Endothelial cell of umbilical vein (primary cell): ENCODE data around the gene CTNND1. TPM values are rescaled to one million over a fixed set of nuclear protein-coding genes. Genes with fewer than 3 reads are reported as not detected.
A peak's percentile ranks its signal among the peaks of the same experiment; 100 is the strongest.
"Not testable (repeated sequence)": the region's sequence is repeated elsewhere in the genome, so short reads cannot be mapped to it uniquely, and the experiment has no call there.

ENCODE experiments used
- BruUV-seq: library from RNA; stranded (reverse); fragments of 400-500 nt; replicated peaks from 2 replicates; lab custom pipeline; 2021; lab: Mats Ljungman, UMichigan
- CTCF ChIA-PET: fragments of 300-600, 350-600 bp; sonication (Branson Sonifier 250); formaldehyde crosslinking; loops from one replicate; lab custom pipeline; 2021; ENCODE audit warnings: antibody characterized with exemption, inconsistent platforms; lab: Charles Lee
- POLR2A ChIA-PET: fragments of 300-600, 350-600 bp; sonication (Branson Sonifier 250); formaldehyde crosslinking; loops from one replicate; lab custom pipeline; 2021; ENCODE audit warnings: antibody characterized with exemption, inconsistent platforms; lab: Charles Lee
- DNase-seq: peaks from one replicate; pipeline ENCODE4 v3.0.0-alpha.2; 2011; ENCODE audit warnings: low read depth, low spot score
- FAIRE-seq: peaks from 2 replicates; lab custom pipeline; 2011; peaks lifted over from hg19 to GRCh38; lab: Jason Lieb, UNC
- H2AFZ ChIP-seq: 2 replicates; pipeline ENCODE4 v1.6.0; 2012; ENCODE audit warnings: low read depth, low read length, control low read depth, inconsistent platforms
- H3K27ac ChIP-seq: 2 replicates; pipeline ENCODE4 v1.5.1; 2011; ENCODE audit warnings: low read depth, mild to moderate bottlenecking, control low read depth, low read length, moderate library complexity; ENCODE audit not compliant: insufficient read depth
- H3K27me3 ChIP-seq, 2 experiments: 2 replicates each; pipeline versions ENCODE4 v1.6.0 to v1.6.1; 2011; ENCODE audit warnings: low read length in 2 of 2, mixed read lengths in 1 of 2; ENCODE audit not compliant: control insufficient read depth in 2 of 2, insufficient read depth in 2 of 2
- H3K36me3 ChIP-seq, 2 experiments: 2 replicates in 1 of 2; 3 replicates in 1 of 2; pipeline ENCODE4 v1.5.1; 2011; ENCODE audit warnings: low read length in 2 of 2, mild to moderate bottlenecking in 1 of 2, moderate library complexity in 1 of 2; ENCODE audit not compliant: control insufficient read depth in 2 of 2, insufficient read depth in 2 of 2; ENCODE audit errors: extremely low read depth in 1 of 2
- H3K4me1 ChIP-seq: 3 replicates; pipeline ENCODE4 v1.5.1; 2011; ENCODE audit warnings: mild to moderate bottlenecking, low read length; ENCODE audit not compliant: control insufficient read depth, insufficient read depth; ENCODE audit errors: extremely low read depth
- H3K4me2 ChIP-seq: 2 replicates; pipeline ENCODE4 v1.6.1; 2011; ENCODE audit warnings: low read length, control low read depth, mixed read lengths; ENCODE audit not compliant: insufficient read depth
- H3K4me3 ChIP-seq, 3 experiments: fragments of 200-600 bp in 1 of 3; sonication (generic), shearing (Covaris generic) in 1 of 3; replicated peaks in 1 of 3; 2 replicates each; pipeline ENCODE4 v1.5.1; 2011 to 2016; ENCODE audit warnings: control low read depth in 3 of 3, low read length in 3 of 3, mild to moderate bottlenecking in 2 of 3, inconsistent platforms in 1 of 3, low read depth in 1 of 3, moderate library complexity in 1 of 3; ENCODE audit not compliant: insufficient read depth in 1 of 3
- H3K79me2 ChIP-seq: 2 replicates; pipeline ENCODE4 v1.6.0; 2012; ENCODE audit warnings: low read length, inconsistent platforms; ENCODE audit not compliant: control insufficient read depth, insufficient read depth
- H3K9ac ChIP-seq: replicated peaks from 2 replicates; pipeline ENCODE3; 2011; ENCODE audit warnings: low read length, control low read depth; ENCODE audit not compliant: insufficient read depth; ENCODE audit errors: extremely low read depth
- H3K9me1 ChIP-seq: replicated peaks from 3 replicates; pipeline ENCODE4 v1.6.0; 2011; ENCODE audit warnings: mild to moderate bottlenecking, low read length; ENCODE audit not compliant: control insufficient read depth, insufficient read depth; ENCODE audit errors: extremely low read depth
- H3K9me3 ChIP-seq: replicated peaks from 2 replicates; pipeline ENCODE4 v1.5.1; 2012; ENCODE audit warnings: low read length, inconsistent platforms; ENCODE audit not compliant: control insufficient read depth, insufficient read depth
- H4K20me1 ChIP-seq: replicated peaks from 2 replicates; pipeline ENCODE3; 2011; ENCODE audit warnings: mild to moderate bottlenecking, low read length; ENCODE audit not compliant: control insufficient read depth, insufficient read depth; ENCODE audit errors: extremely low read depth
- EZH2 ChIP-seq: IDR thresholded peaks from 2 replicates; pipeline ENCODE4 v1.6.1; 2012; ENCODE audit warnings: borderline replicate concordance, low read depth, mild to moderate bottlenecking, moderate library complexity, low read length, inconsistent platforms; ENCODE audit not compliant: severe bottlenecking
- FOS ChIP-seq: IDR thresholded peaks from 2 replicates; pipeline ENCODE4 v1.6.1; 2011; ENCODE audit warnings: mild to moderate bottlenecking, low read length, moderate library complexity, borderline replicate concordance; ENCODE audit not compliant: insufficient read depth
- GATA2 ChIP-seq: IDR thresholded peaks from 2 replicates; pipeline ENCODE4 v1.7.0; 2011; ENCODE audit warnings: low read depth, mild to moderate bottlenecking, moderate library complexity, mixed read lengths, low read length; ENCODE audit not compliant: insufficient read length, insufficient read depth
- JUN ChIP-seq: IDR thresholded peaks from 2 replicates; pipeline ENCODE4 v1.6.1; 2011; ENCODE audit warnings: borderline replicate concordance, low read depth; ENCODE audit not compliant: insufficient read length, insufficient read depth
- MYC ChIP-seq: IDR thresholded peaks from one replicate; pipeline ENCODE4 v1.6.1; 2011; ENCODE audit warnings: mild to moderate bottlenecking, low read depth, low read length
- POLR2A ChIP-seq: IDR thresholded peaks from 2 replicates; pipeline ENCODE4 v1.6.1; 2012; ENCODE audit warnings: low read depth, mild to moderate bottlenecking, control low read depth, low read length
- POLR2AphosphoS5 ChIP-seq: IDR thresholded peaks from 2 replicates; pipeline ENCODE4 v1.6.1; 2012; ENCODE audit warnings: low read depth, mild to moderate bottlenecking, control low read depth, low read length, moderate library complexity; ENCODE audit not compliant: insufficient read depth
- dilution Hi-C: fragments of 300-500 bp; cut with MboI; formaldehyde crosslinking; loops from one replicate; pipeline ENCODE4 v1.15.0; 2019; ENCODE audit warnings: low sequenced_read_pairs; ENCODE audit not compliant: extremely low pct_ligation_motif_present
- intact Hi-C: fragments of 100-400 bp; cut with micrococcal nuclease; formaldehyde crosslinking; loops from one replicate; pipeline ENCODE4 v1.10.0; 2022
- polyA plus RNA-seq, 4 experiments: library from polyadenylated mRNA; depleted of rRNA in 3 of 4; stranded (reverse) in 3 of 4; unstranded in 1 of 4; fragments of >200 nt; gene quantifications; 2 replicates each; pipeline versions ENCODE4 v1.2.1 to v1.2.3, GENCODE V29; 2011 to 2012; ENCODE audit warnings: missing spikeins in 1 of 4
- total RNA-seq: library from RNA; stranded (reverse); gene quantifications from 2 replicates; pipeline ENCODE4 v1.2.3, GENCODE V29; 2021
- TF ChIP-seq, protein P1 (sequence below): IDR thresholded peaks from 2 replicates; pipeline ENCODE4 v1.6.1; 2011; ENCODE audit not compliant: insufficient read depth, insufficient read length
- TF ChIP-seq, protein P2 (sequence below), 2 donors: IDR thresholded peaks; 1 replicate in 1 of 2; 2 replicates in 1 of 2; pipeline ENCODE4 v1.5.1; 2011; ENCODE audit warnings: low read length in 2 of 2, mild to moderate bottlenecking in 2 of 2, moderate library complexity in 2 of 2, control low read depth in 1 of 2, inconsistent platforms in 1 of 2, low read depth in 1 of 2; ENCODE audit not compliant: insufficient read depth in 1 of 2; ENCODE audit errors: extremely low read depth in 1 of 2

The CTNND1 gene
- total and polyA plus RNA-seq, 2 donors (not counting 3 experiments of a cell fraction or from before 2014, with no cell fraction given), result 152 to 268 TPM

DNA sequence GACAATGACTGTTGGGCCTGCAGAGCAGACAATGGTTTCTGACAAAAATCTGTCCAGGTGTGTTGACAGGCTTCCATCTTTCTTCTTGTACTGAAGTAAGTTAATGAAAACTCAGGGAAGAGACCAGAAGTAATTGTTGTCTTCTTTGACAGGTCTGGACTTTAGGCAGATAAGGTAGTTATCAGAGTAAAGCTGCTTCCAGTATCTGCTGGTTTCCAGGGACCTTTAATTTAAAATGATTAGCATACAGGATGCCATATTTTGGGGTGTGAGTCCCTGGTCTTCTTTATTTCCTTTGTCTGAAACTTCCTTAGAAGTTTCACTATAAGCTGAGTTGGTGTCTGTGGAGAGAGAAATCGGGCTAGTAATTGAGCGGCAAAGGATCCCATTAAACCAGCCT lies 47.8 kb upstream of the CTNND1 start:
- Histone ChIP-seq H2AFZ (no peak overlapping the region), H3K79me2 (peaks cover 46% of the 10 kb centered on the region), H3K9me3 (no peaks in the 10 kb centered on the region), H3K36me3 (no peaks in the 10 kb centered on the region), H3K9ac (no peak overlapping the region), H3K27me3 (no peaks in the 10 kb centered on the region), H4K20me1 (no peaks in the 10 kb centered on the region), H3K9me1 (no peaks in the 10 kb centered on the region), H3K27ac (no peak overlapping the region), H3K4me1 (peaks cover 18% of the 10 kb centered on the region), H3K4me3 (peak overlapping the region in 1 of 3 experiments; percentile 78), H3K4me2 (peak overlapping the region; percentile 26)
- TF ChIP-seq, protein P1, sequence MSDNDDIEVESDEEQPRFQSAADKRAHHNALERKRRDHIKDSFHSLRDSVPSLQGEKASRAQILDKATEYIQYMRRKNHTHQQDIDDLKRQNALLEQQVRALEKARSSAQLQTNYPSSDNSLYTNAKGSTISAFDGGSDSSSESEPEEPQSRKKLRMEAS, result no peak
- TF ChIP-seq EZH2 (no peak), POLR2A (no peak), GATA2 (no peak), JUN (no peak), POLR2AphosphoS5 (no peak), MYC (no peak), FOS (no peak)
- TF ChIP-seq, protein P2, sequence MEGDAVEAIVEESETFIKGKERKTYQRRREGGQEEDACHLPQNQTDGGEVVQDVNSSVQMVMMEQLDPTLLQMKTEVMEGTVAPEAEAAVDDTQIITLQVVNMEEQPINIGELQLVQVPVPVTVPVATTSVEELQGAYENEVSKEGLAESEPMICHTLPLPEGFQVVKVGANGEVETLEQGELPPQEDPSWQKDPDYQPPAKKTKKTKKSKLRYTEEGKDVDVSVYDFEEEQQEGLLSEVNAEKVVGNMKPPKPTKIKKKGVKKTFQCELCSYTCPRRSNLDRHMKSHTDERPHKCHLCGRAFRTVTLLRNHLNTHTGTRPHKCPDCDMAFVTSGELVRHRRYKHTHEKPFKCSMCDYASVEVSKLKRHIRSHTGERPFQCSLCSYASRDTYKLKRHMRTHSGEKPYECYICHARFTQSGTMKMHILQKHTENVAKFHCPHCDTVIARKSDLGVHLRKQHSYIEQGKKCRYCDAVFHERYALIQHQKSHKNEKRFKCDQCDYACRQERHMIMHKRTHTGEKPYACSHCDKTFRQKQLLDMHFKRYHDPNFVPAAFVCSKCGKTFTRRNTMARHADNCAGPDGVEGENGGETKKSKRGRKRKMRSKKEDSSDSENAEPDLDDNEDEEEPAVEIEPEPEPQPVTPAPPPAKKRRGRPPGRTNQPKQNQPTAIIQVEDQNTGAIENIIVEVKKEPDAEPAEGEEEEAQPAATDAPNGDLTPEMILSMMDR (IDR thresholded peaks at IDR 0.05; ENCODE audit: extremely low read depth in 1 of 2, insufficient read depth in 1 of 2, low read depth in 1 of 2, low read length in 2 of 2), result no peak
- dilution Hi-C loops, result no loop called here
- CTCF ChIA-PET, result interaction anchor here (1.0 to 2.7 kb wide), 3 partner anchors 28 to 87 kb away, joined by 4 to 11 read pairs (median 5); partner anchors contain the start of gene SELENOH
- no TSS peak for BruUV-seq
- FAIRE-seq (no peak), DNase-seq (no peak)
- POLR2A ChIA-PET, result no interaction called here
- intact Hi-C loops, result loop anchor here (2.0 kb wide), 2 partner anchors 289 to 865 kb away; partner anchors contain the start of gene ZFP91

DNA sequence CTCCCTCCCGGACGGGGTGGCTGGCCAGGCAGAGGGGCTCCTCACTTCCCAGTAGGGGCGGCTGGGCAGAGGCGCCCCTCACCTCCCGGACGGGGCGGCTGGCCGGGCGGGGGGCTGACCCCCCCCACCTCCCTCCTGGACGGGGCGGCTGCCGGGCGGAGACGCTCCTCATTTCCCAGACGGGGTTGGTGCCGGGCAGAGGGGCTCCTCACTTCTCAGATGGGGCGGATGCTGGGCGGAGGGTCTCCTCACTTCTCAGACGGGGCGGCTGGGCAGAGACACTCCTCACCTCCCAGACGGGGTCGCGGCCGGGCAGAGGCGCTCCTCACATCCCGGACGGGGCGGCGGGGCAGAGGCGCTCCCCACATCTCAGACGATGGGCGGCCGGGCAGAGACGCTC lies 44.9 kb upstream of the CTNND1 start:
- H3K4me3 ChIP-seq, intact Hi-C loops, H3K9me1 ChIP-seq, CTCF ChIA-PET, H3K27ac ChIP-seq, H3K9ac ChIP-seq, dilution Hi-C loops, H3K4me2 ChIP-seq, H4K20me1 ChIP-seq, POLR2A ChIA-PET, H3K36me3 ChIP-seq, DNase-seq, FAIRE-seq, H2AFZ ChIP-seq, H3K9me3 ChIP-seq, BruUV-seq, H3K27me3 ChIP-seq: not testable (repeated sequence)
- H3K79me2 ChIP-seq, result peaks cover 50% of the 10 kb centered on the region
- peaks cover 13% of the 10 kb centered on the region for H3K4me1 ChIP-seq
